ENCODE data around the gene PYGL.

Gene PYGL

DNA sequence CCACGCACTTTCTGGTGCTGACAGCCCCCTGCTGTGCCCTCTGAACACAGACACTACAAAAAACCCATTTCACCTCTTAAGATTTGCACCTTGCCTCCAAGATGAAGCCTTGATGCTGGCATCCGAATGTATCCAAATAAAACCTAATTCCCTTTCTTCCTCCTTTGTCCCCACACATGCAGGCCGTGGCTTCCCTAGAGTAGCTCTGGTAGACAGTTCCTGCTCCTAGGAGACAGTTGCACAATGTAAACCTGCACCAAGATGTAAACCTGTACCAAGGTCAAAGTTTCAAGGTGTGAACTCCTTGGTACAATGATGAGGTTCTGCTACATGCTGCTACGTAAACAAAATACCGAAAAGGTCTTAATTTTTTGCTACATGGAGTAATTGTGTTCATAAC is 73.1 kb downstream of the PYGL start:
- no peak for DNase-seq

DNA sequence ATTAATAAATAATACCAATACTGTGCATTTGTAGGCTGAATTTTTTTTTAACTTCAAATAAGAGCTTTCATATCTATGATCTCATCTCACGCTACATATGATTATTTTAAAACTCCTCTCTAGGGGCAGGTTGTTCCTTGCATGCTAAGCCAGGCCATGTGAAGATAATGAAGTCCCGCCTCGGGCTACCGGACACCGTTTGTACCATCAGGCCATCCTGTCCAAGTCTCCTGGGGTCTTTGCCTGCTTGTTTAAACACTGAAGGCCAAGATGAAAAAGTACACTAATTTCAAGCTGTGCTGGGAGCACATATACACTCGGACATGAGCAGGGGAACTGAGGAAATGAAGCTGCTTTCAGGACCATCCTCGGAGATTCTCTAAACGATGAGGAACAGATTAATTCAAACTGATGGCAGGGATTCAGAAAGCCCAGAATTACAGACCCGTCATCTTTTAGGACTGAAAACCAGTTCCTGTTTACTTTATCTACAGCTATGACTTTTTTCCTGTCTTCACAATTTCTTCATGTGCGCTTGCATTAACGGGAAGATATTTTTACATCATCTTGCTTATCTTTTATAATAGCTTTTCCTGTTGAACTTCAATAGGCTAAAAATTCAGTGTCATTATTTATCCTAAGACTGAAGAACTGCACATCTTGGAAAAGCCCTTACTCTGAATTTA is 78.7 kb downstream of the PYGL start:
- DNase-seq: no peak

DNA sequence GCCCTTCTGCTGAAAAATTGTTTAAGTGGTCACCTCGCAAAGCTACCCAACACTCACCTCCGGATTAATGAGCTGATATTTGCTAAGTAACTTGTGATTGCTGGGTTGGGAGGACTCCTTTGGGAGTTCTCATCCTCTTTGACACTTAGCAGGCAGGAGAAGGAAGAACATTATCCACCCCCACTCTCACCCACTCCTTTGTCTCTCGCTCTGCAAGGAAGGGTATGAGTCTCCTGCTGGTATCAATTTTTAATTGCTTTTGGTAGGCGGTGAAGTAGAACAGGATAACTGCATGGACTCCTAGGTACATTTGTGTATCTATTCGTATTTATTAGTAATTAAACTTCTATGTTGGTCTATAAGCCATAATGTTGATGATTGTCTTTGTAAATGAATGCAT is 79.3 kb downstream of the PYGL start:
- DNase-seq: no peak

DNA sequence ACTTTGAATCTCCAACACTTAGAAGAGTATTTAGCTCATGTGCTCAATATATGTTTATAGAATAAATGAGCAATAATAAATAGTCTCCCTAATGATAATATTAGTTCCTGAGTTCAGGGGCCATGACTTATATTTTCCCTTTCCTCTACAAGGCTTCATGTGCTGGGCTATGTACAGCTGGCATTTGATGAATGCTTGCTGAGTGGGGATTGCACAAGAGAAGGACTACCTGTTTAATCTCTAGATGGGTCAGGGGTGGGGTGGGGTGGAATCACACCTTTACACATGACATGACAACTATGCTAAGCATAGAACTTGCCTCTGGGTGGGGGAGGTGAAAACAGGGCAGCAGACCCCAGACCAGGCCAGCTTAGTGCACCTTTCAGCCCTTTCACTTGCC is 80.0 kb downstream of the PYGL start:
- no peak for DNase-seq

DNA sequence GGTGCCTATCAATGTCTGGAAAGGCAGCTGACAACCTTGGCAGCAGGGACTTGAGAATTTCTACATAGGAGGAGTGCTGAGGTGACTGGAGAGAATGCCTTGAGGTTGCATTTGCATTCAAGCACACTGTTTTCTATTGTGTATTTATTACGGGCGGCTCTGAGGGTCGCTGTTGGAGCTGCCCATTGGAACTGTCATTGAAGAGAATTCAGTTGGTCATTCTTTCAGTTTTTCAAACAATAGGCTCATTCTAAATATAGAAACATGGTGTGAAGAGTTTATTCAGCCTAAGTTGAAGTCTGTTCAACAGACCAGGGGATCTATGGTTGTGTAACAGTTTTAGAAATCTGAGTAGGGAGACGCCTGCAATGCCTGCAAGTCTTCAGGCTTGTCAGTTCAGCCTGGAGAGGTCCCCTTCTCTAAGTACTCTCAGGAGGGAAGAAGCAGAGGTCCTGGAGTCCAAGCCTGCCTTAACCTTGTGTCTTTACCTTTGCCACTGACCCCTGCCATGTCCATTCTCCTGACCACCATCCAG is 82.2 kb downstream of the PYGL start:
- DNase-seq: no peak

DNA sequence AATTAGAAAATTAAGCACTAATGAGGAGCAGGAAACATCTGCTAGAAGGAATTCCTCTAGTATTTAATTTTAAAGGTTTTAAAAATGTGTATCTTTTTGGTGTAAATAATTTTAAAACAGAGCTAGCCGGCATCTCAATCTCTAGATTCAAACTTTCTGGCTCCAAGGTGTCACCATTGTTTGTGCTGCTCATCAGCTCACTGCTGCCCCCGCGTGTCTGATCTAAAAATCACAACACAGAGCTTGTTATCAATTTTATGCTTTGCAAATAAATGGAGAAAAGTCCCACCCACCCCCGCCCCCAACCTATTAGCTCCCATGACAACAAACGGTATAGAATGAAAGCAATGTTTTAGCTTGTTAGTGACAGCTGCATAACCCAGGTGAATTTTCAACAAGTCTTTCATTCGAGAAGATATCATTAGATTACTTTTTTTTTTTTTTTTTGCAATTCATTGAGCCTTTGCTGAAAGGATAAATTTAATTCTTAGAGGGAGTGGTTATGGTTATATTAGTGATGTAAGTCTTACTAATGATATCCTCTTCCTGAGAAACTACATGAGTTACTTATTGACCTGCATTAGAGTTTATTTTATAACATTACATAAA is 83.7 kb downstream of the PYGL start:
- DNase-seq: peak; percentile 88

DNA sequence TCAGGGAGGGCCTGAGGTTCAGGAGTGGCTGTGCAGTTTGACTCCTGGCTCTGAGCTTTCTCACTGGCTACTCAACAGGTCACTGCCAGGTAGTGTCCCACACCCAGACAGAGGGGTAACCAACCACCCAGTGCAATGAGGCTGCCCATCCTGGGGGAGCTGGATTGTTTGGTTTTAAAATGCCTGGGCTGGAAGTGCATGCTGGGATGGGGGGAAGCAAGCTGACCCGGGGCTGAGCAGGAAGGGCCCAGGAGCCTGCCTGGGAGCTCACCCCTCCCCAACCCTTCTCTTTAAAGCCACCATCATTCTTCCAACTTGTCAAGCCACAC is 85.0 kb downstream of the PYGL start:
- DNase-seq: no peak

DNA sequence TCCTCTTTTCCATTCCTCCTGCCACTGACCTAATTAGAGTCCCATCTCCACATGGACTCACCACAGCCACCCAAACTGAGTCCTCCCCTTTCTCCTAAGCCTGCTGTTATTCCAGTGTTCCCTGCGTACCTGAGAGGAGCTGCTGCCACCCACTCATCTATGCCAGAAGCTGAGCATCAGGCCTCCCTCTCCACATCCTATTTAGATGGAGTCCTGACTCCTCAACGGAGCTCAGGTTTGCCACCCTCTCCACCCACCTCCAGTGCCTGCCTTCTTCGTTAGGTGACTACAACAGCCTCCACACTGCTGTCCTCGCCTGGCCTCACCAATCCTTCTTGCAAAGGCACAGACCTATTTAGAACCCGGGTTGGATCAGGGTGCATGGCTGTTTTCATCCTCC is 87.6 kb downstream of the PYGL start:
- DNase-seq: no peak

DNA sequence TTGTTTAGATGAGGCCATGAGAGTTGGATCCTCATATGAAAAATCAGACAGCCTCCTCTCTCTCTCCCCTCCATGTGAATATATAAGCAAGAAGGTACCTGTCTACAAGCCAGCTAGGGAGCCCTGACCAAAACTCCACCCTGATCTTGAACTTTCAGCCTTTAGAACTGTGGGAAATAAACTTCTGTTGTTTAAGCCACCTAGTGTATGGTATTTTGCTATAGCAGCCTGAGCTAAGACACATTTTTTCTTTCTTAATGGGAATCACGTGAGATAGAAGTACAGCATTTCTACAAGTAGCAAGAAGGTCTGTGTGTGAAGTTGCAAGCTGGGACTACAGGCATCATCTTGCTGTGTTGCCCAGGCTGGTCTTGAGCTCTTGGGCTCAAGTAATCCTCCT is 88.7 kb downstream of the PYGL start:
- DNase-seq: no peak

Measured in activated CD4-positive, alpha-beta T cell treated with anti-CD3 and anti-CD28 coated beads, Interleukin-10, Interleukin-2, amounts not matched to agents 100 ng/mL and 50 ng/mL, durations not matched to agents 16 hours and 8 hours (primary cell).